HCT116 (cell line): ENCODE measurements around the gene TMEM54. TPM values are rescaled to one million over a fixed set of nuclear protein-coding genes. Genes with fewer than 3 reads are reported as not detected.

Experiments
- ATAC-seq: fragments of 200-7000 bp; cut with Tn5 transposase; 2 replicates; pipeline ENCODE4 v1.9.1; 2020; ENCODE audit warnings: mild to moderate bottlenecking, moderate library complexity
- BruUV-seq: library from RNA; stranded (reverse); fragments of 400-500 nt; replicated peaks from 2 replicates; lab custom pipeline; 2021; lab: Mats Ljungman, UMichigan
- CTCF ChIA-PET: fragments of 300-600 bp; sonication (Branson Sonifier 250); formaldehyde crosslinking; loops from one replicate; lab custom pipeline; 2021; ENCODE audit warnings: antibody characterized with exemption; lab: Charles Lee
- POLR2A ChIA-PET: fragments of 300-600, 350-600 bp; sonication (Branson Sonifier 250); formaldehyde crosslinking; loops from one replicate; lab custom pipeline; 2021; ENCODE audit warnings: antibody characterized with exemption; lab: Charles Lee
- RAD21 ChIA-PET, 2 experiments: fragments of 300-600 bp; sonication (Branson Sonifier 250); formaldehyde crosslinking; loops; one replicate each; lab custom pipeline; 2023; ENCODE audit warnings: low total read pairs in 2 of 2; ENCODE audit not compliant: uncharacterized antibody in 2 of 2, unreplicated experiment in 2 of 2, low non-redundant PET in 1 of 2; lab: Charles Lee
- DNase-seq: peaks from one replicate; pipeline ENCODE4 v3.0.0-alpha.2; 2010; ENCODE audit warnings: low read depth, low spot score
- H2AFZ ChIP-seq: fragments of 200-600 bp; shearing (Covaris generic), sonication (generic); 2 replicates; pipeline ENCODE4 v1.6.1; 2017; ENCODE audit warnings: low read depth, mixed run types, mixed read lengths, antibody characterized with exemption, low read length; ENCODE audit not compliant: poor library complexity, severe bottlenecking
- H3K27ac ChIP-seq: 2 replicates; pipeline ENCODE4 v1.5.1; 2012; ENCODE audit warnings: low read depth, low read length
- H3K27me3 ChIP-seq: fragments of 200-600 bp; sonication (generic); 2 replicates; pipeline ENCODE4 v1.6.1; 2016; ENCODE audit warnings: mixed run types, low read length, mixed read lengths; ENCODE audit not compliant: insufficient read depth
- H3K36me3 ChIP-seq, 2 experiments: fragments of 200-500 bp in 1 of 2; fragments of 200-600 bp in 1 of 2; sonication (Bioruptor generic) in 1 of 2; sonication (generic) in 1 of 2; 2 replicates each; pipeline versions ENCODE4 v1.5.1 to v1.6.1; 2014 to 2016; ENCODE audit warnings: low read length in 2 of 2, inconsistent platforms in 1 of 2, mixed read lengths in 1 of 2, mixed run types in 1 of 2; ENCODE audit not compliant: insufficient read depth in 2 of 2, control insufficient read depth in 1 of 2
- H3K4me1 ChIP-seq, 2 experiments: fragments of 200-600 bp in 1 of 2; sonication (generic) in 1 of 2; 2 replicates each; pipeline versions ENCODE4 v1.5.1 to v1.6.1; 2012 to 2017; ENCODE audit warnings: low read length in 2 of 2, inconsistent platforms in 1 of 2, mild to moderate bottlenecking in 1 of 2, mixed read lengths in 1 of 2, mixed run types in 1 of 2, moderate library complexity in 1 of 2; ENCODE audit not compliant: insufficient read depth in 2 of 2, control insufficient read depth in 1 of 2
- H3K4me2 ChIP-seq: fragments of 200-600 bp; sonication (generic); 2 replicates; pipeline ENCODE4 v1.6.1; 2017; ENCODE audit warnings: mixed run types, low read length, mixed read lengths
- H3K4me3 ChIP-seq, 2 experiments: fragments of 200-600 bp in 1 of 2; sonication (generic) in 1 of 2; replicated peaks in 1 of 2; 2 replicates each; pipeline ENCODE4 v1.5.1; 2011 to 2016; ENCODE audit warnings: low read length in 2 of 2, control low read depth in 1 of 2, low read depth in 1 of 2, mild to moderate bottlenecking in 1 of 2, mixed read lengths in 1 of 2, mixed run types in 1 of 2
- H3K79me2 ChIP-seq: fragments of 200-600 bp; sonication (generic); 2 replicates; pipeline ENCODE4 v1.6.1; 2017; ENCODE audit warnings: mild to moderate bottlenecking, mixed run types, low read length, moderate library complexity, mixed read lengths; ENCODE audit not compliant: insufficient read depth
- H3K9ac ChIP-seq: fragments of 200-600 bp; sonication (generic); 2 replicates; pipeline ENCODE4 v1.6.1; 2016; ENCODE audit warnings: low read length, mixed read lengths
- H3K9me2 ChIP-seq: fragments of 200-600 bp; sonication (generic), shearing (Covaris generic); 2 replicates; pipeline ENCODE4 v1.6.1; 2017; ENCODE audit warnings: mixed run types, mild to moderate bottlenecking, moderate library complexity; ENCODE audit not compliant: insufficient read depth
- H3K9me3 ChIP-seq, 2 experiments: fragments of 200-500 bp in 1 of 2; fragments of 200-600 bp in 1 of 2; sonication (Bioruptor generic) in 1 of 2; sonication (generic) in 1 of 2; 2 replicates each; pipeline ENCODE4 v1.6.1; 2014 to 2017; ENCODE audit warnings: low read length in 2 of 2, mixed read lengths in 2 of 2, inconsistent platforms in 1 of 2, low read depth in 1 of 2, mild to moderate bottlenecking in 1 of 2, mixed run types in 1 of 2, moderate library complexity in 1 of 2; ENCODE audit not compliant: control insufficient read depth in 1 of 2, insufficient read depth in 1 of 2
- H4K20me1 ChIP-seq: fragments of 200-600 bp; sonication (generic), shearing (Covaris generic); 2 replicates; pipeline ENCODE4 v1.6.1; 2017; ENCODE audit warnings: mixed run types, mild to moderate bottlenecking, moderate library complexity; ENCODE audit not compliant: insufficient read depth
- ATF3 ChIP-seq: IDR thresholded peaks from 2 replicates; pipeline ENCODE4 v1.6.1; 2012
- CEBPB ChIP-seq: IDR thresholded peaks from 2 replicates; pipeline ENCODE4 v1.6.1; 2012; ENCODE audit warnings: low read depth
- CTCF ChIP-seq, 3 experiments: fragments of 200-600 bp in 1 of 3; sonication (generic) in 1 of 3; IDR thresholded peaks in 2 of 3; conservative IDR thresholded peaks in 1 of 3; 2 replicates each; pipeline ENCODE4 v1.5.1; 2012 to 2017; ENCODE audit warnings: low read depth in 2 of 3, low read length in 2 of 3, antibody characterized with exemption in 1 of 3, borderline replicate concordance in 1 of 3, control low read depth in 1 of 3, mild to moderate bottlenecking in 1 of 3, mixed read lengths in 1 of 3, mixed run types in 1 of 3, moderate library complexity in 1 of 3; ENCODE audit not compliant: insufficient read depth in 1 of 3
- EGR1 ChIP-seq: IDR thresholded peaks from 2 replicates; pipeline ENCODE4 v1.6.1; 2012; ENCODE audit warnings: low read depth
- ELF1 ChIP-seq: IDR thresholded peaks from 2 replicates; pipeline ENCODE4 v1.6.1; 2012; ENCODE audit warnings: low read depth, borderline replicate concordance
- FOSL1 ChIP-seq: IDR thresholded peaks from 2 replicates; pipeline ENCODE4 v1.6.1; 2012; ENCODE audit warnings: low read depth
- MAX ChIP-seq: IDR thresholded peaks from 2 replicates; pipeline ENCODE4 v1.6.1; 2012
- REST ChIP-seq: IDR thresholded peaks from 2 replicates; pipeline ENCODE4 v1.6.1; 2012; ENCODE audit warnings: low read depth
- SIN3A ChIP-seq: IDR thresholded peaks from 2 replicates; pipeline ENCODE4 v1.6.1; 2012; ENCODE audit warnings: low read depth
- SP1 ChIP-seq: IDR thresholded peaks from 2 replicates; pipeline ENCODE4 v1.6.1; 2012; ENCODE audit warnings: low read depth
- SRF ChIP-seq: IDR thresholded peaks from 2 replicates; pipeline ENCODE4 v1.6.1; 2012; ENCODE audit warnings: low read depth
- TCF7L2 ChIP-seq: IDR thresholded peaks from 2 replicates; pipeline ENCODE4 v1.7.0; 2011; ENCODE audit warnings: borderline replicate concordance, inconsistent platforms; ENCODE audit not compliant: insufficient read depth, insufficient read length; ENCODE audit errors: extremely low read depth
- YY1 ChIP-seq: IDR thresholded peaks from 2 replicates; pipeline ENCODE4 v1.6.1; 2011; ENCODE audit warnings: low read length, low read depth, moderate library complexity, mild to moderate bottlenecking; ENCODE audit not compliant: insufficient replicate concordance; ENCODE audit errors: extremely low read depth
- intact Hi-C: fragments of 100-400 bp; cut with micrococcal nuclease; formaldehyde crosslinking; loops from 2 replicates; pipeline ENCODE4 v1.10.0; 2022
- total RNA-seq: library from RNA; stranded (reverse); gene quantifications from one replicate; pipeline ENCODE4 v1.2.1, GENCODE V29; 2021; ENCODE audit not compliant: unreplicated experiment

The TMEM54 gene
- total RNA-seq, 1 experiment from 2014 or later: 121 TPM

- no peaks in the 10 kb centered on the region for H3K36me3 ChIP-seq
- H3K4me3 ChIP-seq: no peak overlapping the region
- H3K9ac ChIP-seq: no peak overlapping the region
- no peak overlapping the region for H2AFZ ChIP-seq
- CTCF ChIA-PET: interaction anchor here (1.0 to 1.7 kb wide), 3 partner anchors 22 to 351 kb away, joined by 3 to 9 read pairs (median 3); no protein-coding TSS in a partner anchor
- no TSS peak for BruUV-seq
- H3K79me2 ChIP-seq: no peaks in the 10 kb centered on the region
- RAD21 ChIA-PET: no interaction called here
- H4K20me1 ChIP-seq: no peaks in the 10 kb centered on the region
- intact Hi-C loops: loop anchor here (2.0 kb wide), 2 partner anchors 351 to 471 kb away; no protein-coding TSS in a partner anchor
- peaks cover 2 to 7% of the 10 kb centered on the region in 2 experiments; a peak in 2 of 4 replicates for H3K4me1 ChIP-seq
- DNase-seq (no peak), ATAC-seq (no peak)
- POLR2A ChIA-PET: no interaction called here
- no peak for TF ChIP-seq REST
- no peak for TF ChIP-seq TCF7L2
- TF ChIP-seq ELF1: no peak
- no peak for TF ChIP-seq SRF
- no peak for TF ChIP-seq FOSL1
- TF ChIP-seq SIN3A: no peak
- TF ChIP-seq CTCF (IDR thresholded peaks at IDR 0.05 in 2 of 3, conservative IDR thresholded peaks at IDR 0.05 in 1 of 3; ENCODE audit: borderline replicate concordance in 1 of 3, insufficient read depth in 1 of 3, low read depth in 2 of 3, low read length in 2 of 3): no peak
- TF ChIP-seq SP1: no peak
- no peak for TF ChIP-seq EGR1
- TF ChIP-seq YY1: no peak
- TF ChIP-seq ATF3: no peak
- no peak for TF ChIP-seq CEBPB
- no peak for TF ChIP-seq MAX
- H3K27ac ChIP-seq: no peak overlapping the region
- H3K9me2 ChIP-seq: no peaks in the 10 kb centered on the region
- H3K9me3 ChIP-seq: no peaks in the 10 kb centered on the region
- H3K27me3 ChIP-seq: no peaks in the 10 kb centered on the region
- H3K4me2 ChIP-seq: no peak overlapping the region
Measured at GRCh38 chr1:32871364-32872191, 29.6 kb downstream of the TMEM54 start.
